Measurements from ENCODE around the gene SNRNP27.

- TF ChIP-seq CTCF (conservative IDR thresholded peaks at IDR 0.05; ENCODE audit: low read depth, low read length) (peak; percentile 69), EZH2 (IDR thresholded peaks at IDR 0.05; ENCODE audit: borderline replicate concordance, low read depth, low read length, poor library complexity, severe bottlenecking) (no peak)
These were observed 18.3 kb downstream of the SNRNP27 start for GRCh38 chr2:69911985-69912563.
